Endothelial cell of umbilical vein (primary cell): Measurements from ENCODE around the gene DNAH6. TPM values are rescaled to one million over a fixed set of nuclear protein-coding genes. Genes with fewer than 3 reads are reported as not detected.

Experiments used
- BruUV-seq: library from RNA; stranded (reverse); fragments of 400-500 nt; replicated peaks from 2 replicates; lab custom pipeline; 2021; lab: Mats Ljungman, UMichigan
- CTCF ChIA-PET: fragments of 300-600, 350-600 bp; sonication (Branson Sonifier 250); formaldehyde crosslinking; loops from one replicate; lab custom pipeline; 2021; ENCODE audit warnings: antibody characterized with exemption, inconsistent platforms; lab: Charles Lee
- POLR2A ChIA-PET: fragments of 300-600, 350-600 bp; sonication (Branson Sonifier 250); formaldehyde crosslinking; loops from one replicate; lab custom pipeline; 2021; ENCODE audit warnings: antibody characterized with exemption, inconsistent platforms; lab: Charles Lee
- DNase-seq: peaks from one replicate; pipeline ENCODE4 v3.0.0-alpha.2; 2011; ENCODE audit warnings: low read depth, low spot score
- FAIRE-seq: peaks from 2 replicates; lab custom pipeline; 2011; peaks lifted over from hg19 to GRCh38; lab: Jason Lieb, UNC
- H2AFZ ChIP-seq: 2 replicates; pipeline ENCODE4 v1.6.0; 2012; ENCODE audit warnings: low read depth, low read length, control low read depth, inconsistent platforms
- H3K27ac ChIP-seq: 2 replicates; pipeline ENCODE4 v1.5.1; 2011; ENCODE audit warnings: low read depth, mild to moderate bottlenecking, control low read depth, low read length, moderate library complexity; ENCODE audit not compliant: insufficient read depth
- H3K27me3 ChIP-seq, 2 experiments: 2 replicates each; pipeline versions ENCODE4 v1.6.0 to v1.6.1; 2011; ENCODE audit warnings: low read length in 2 of 2, mixed read lengths in 1 of 2; ENCODE audit not compliant: control insufficient read depth in 2 of 2, insufficient read depth in 2 of 2
- H3K36me3 ChIP-seq, 2 experiments: 2 replicates in 1 of 2; 3 replicates in 1 of 2; pipeline ENCODE4 v1.5.1; 2011; ENCODE audit warnings: low read length in 2 of 2, mild to moderate bottlenecking in 1 of 2, moderate library complexity in 1 of 2; ENCODE audit not compliant: control insufficient read depth in 2 of 2, insufficient read depth in 2 of 2; ENCODE audit errors: extremely low read depth in 1 of 2
- H3K4me1 ChIP-seq: 3 replicates; pipeline ENCODE4 v1.5.1; 2011; ENCODE audit warnings: mild to moderate bottlenecking, low read length; ENCODE audit not compliant: control insufficient read depth, insufficient read depth; ENCODE audit errors: extremely low read depth
- H3K4me2 ChIP-seq: 2 replicates; pipeline ENCODE4 v1.6.1; 2011; ENCODE audit warnings: low read length, control low read depth, mixed read lengths; ENCODE audit not compliant: insufficient read depth
- H3K4me3 ChIP-seq, 3 experiments: fragments of 200-600 bp in 1 of 3; sonication (generic), shearing (Covaris generic) in 1 of 3; replicated peaks in 1 of 3; 2 replicates each; pipeline ENCODE4 v1.5.1; 2011 to 2016; ENCODE audit warnings: control low read depth in 3 of 3, low read length in 3 of 3, mild to moderate bottlenecking in 2 of 3, inconsistent platforms in 1 of 3, low read depth in 1 of 3, moderate library complexity in 1 of 3; ENCODE audit not compliant: insufficient read depth in 1 of 3
- H3K79me2 ChIP-seq: 2 replicates; pipeline ENCODE4 v1.6.0; 2012; ENCODE audit warnings: low read length, inconsistent platforms; ENCODE audit not compliant: control insufficient read depth, insufficient read depth
- H3K9ac ChIP-seq: replicated peaks from 2 replicates; pipeline ENCODE3; 2011; ENCODE audit warnings: low read length, control low read depth; ENCODE audit not compliant: insufficient read depth; ENCODE audit errors: extremely low read depth
- H3K9me1 ChIP-seq: replicated peaks from 3 replicates; pipeline ENCODE4 v1.6.0; 2011; ENCODE audit warnings: mild to moderate bottlenecking, low read length; ENCODE audit not compliant: control insufficient read depth, insufficient read depth; ENCODE audit errors: extremely low read depth
- H3K9me3 ChIP-seq: replicated peaks from 2 replicates; pipeline ENCODE4 v1.5.1; 2012; ENCODE audit warnings: low read length, inconsistent platforms; ENCODE audit not compliant: control insufficient read depth, insufficient read depth
- H4K20me1 ChIP-seq: replicated peaks from 2 replicates; pipeline ENCODE3; 2011; ENCODE audit warnings: mild to moderate bottlenecking, low read length; ENCODE audit not compliant: control insufficient read depth, insufficient read depth; ENCODE audit errors: extremely low read depth
- CTCF ChIP-seq, 2 donors: IDR thresholded peaks; 1 replicate in 1 of 2; 2 replicates in 1 of 2; pipeline ENCODE4 v1.5.1; 2011; ENCODE audit warnings: low read length in 2 of 2, mild to moderate bottlenecking in 2 of 2, moderate library complexity in 2 of 2, control low read depth in 1 of 2, inconsistent platforms in 1 of 2, low read depth in 1 of 2; ENCODE audit not compliant: insufficient read depth in 1 of 2; ENCODE audit errors: extremely low read depth in 1 of 2
- EZH2 ChIP-seq: IDR thresholded peaks from 2 replicates; pipeline ENCODE4 v1.6.1; 2012; ENCODE audit warnings: borderline replicate concordance, low read depth, mild to moderate bottlenecking, moderate library complexity, low read length, inconsistent platforms; ENCODE audit not compliant: severe bottlenecking
- FOS ChIP-seq: IDR thresholded peaks from 2 replicates; pipeline ENCODE4 v1.6.1; 2011; ENCODE audit warnings: mild to moderate bottlenecking, low read length, moderate library complexity, borderline replicate concordance; ENCODE audit not compliant: insufficient read depth
- GATA2 ChIP-seq: IDR thresholded peaks from 2 replicates; pipeline ENCODE4 v1.7.0; 2011; ENCODE audit warnings: low read depth, mild to moderate bottlenecking, moderate library complexity, mixed read lengths, low read length; ENCODE audit not compliant: insufficient read length, insufficient read depth
- JUN ChIP-seq: IDR thresholded peaks from 2 replicates; pipeline ENCODE4 v1.6.1; 2011; ENCODE audit warnings: borderline replicate concordance, low read depth; ENCODE audit not compliant: insufficient read length, insufficient read depth
- MYC ChIP-seq: IDR thresholded peaks from one replicate; pipeline ENCODE4 v1.6.1; 2011; ENCODE audit warnings: mild to moderate bottlenecking, low read depth, low read length
- POLR2A ChIP-seq: IDR thresholded peaks from 2 replicates; pipeline ENCODE4 v1.6.1; 2012; ENCODE audit warnings: low read depth, mild to moderate bottlenecking, control low read depth, low read length
- POLR2AphosphoS5 ChIP-seq: IDR thresholded peaks from 2 replicates; pipeline ENCODE4 v1.6.1; 2012; ENCODE audit warnings: low read depth, mild to moderate bottlenecking, control low read depth, low read length, moderate library complexity; ENCODE audit not compliant: insufficient read depth
- dilution Hi-C: fragments of 300-500 bp; cut with MboI; formaldehyde crosslinking; loops from one replicate; pipeline ENCODE4 v1.15.0; 2019; ENCODE audit warnings: low sequenced_read_pairs; ENCODE audit not compliant: extremely low pct_ligation_motif_present
- intact Hi-C: fragments of 100-400 bp; cut with micrococcal nuclease; formaldehyde crosslinking; loops from one replicate; pipeline ENCODE4 v1.10.0; 2022
- polyA plus RNA-seq, 4 experiments: library from polyadenylated mRNA; depleted of rRNA in 3 of 4; stranded (reverse) in 3 of 4; unstranded in 1 of 4; fragments of >200 nt; gene quantifications; 2 replicates each; pipeline versions ENCODE4 v1.2.1 to v1.2.3, GENCODE V29; 2011 to 2012; ENCODE audit warnings: missing spikeins in 1 of 4
- total RNA-seq: library from RNA; stranded (reverse); gene quantifications from 2 replicates; pipeline ENCODE4 v1.2.3, GENCODE V29; 2021
- TF ChIP-seq, protein P1 (sequence below): IDR thresholded peaks from 2 replicates; pipeline ENCODE4 v1.6.1; 2011; ENCODE audit not compliant: insufficient read depth, insufficient read length

DNAH6 gene
- total and polyA plus RNA-seq, 2 donors (not counting 3 experiments of a cell fraction or from before 2014, with no cell fraction given): 0.24 TPM; not detected in 1

DNA sequence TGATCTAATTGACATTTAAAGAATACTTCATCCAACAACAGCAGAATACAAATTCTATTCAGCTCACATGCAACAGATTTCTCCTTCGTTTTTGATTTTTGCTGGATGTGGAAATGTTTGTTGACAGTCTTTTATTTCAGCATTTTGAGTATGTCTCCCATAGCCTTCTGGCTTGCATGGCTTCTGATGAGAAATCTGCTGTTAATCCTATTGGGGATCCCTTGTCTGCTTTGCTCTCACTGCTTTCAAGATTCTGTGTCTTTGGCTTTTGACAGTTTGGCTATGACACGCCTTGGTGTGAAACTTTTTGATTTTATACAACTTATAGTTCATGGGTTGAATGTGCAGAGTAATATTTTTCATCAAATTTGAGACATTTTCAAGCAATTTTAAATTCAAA lies 319.9 kb downstream of the DNAH6 start:
- no peak overlapping the region for H3K27ac ChIP-seq
- H3K27me3 ChIP-seq: no peaks in the 10 kb centered on the region
- no peak overlapping the region for H3K4me2 ChIP-seq
- H3K79me2 ChIP-seq: no peaks in the 10 kb centered on the region
- POLR2A ChIA-PET: no interaction called here
- DNase-seq (no peak), FAIRE-seq (no peak)
- no peak overlapping the region for H3K4me3 ChIP-seq
- dilution Hi-C loops (no loop called here), intact Hi-C loops (no loop called here)
- no peaks in the 10 kb centered on the region for H3K4me1 ChIP-seq
- TF ChIP-seq MYC: no peak
- TF ChIP-seq JUN: no peak
- TF ChIP-seq EZH2: no peak
- TF ChIP-seq, protein P1, sequence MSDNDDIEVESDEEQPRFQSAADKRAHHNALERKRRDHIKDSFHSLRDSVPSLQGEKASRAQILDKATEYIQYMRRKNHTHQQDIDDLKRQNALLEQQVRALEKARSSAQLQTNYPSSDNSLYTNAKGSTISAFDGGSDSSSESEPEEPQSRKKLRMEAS: no peak
- no peak for TF ChIP-seq POLR2AphosphoS5
- no peak for TF ChIP-seq GATA2
- no peak for TF ChIP-seq FOS
- no peak for TF ChIP-seq POLR2A
- TF ChIP-seq CTCF (IDR thresholded peaks at IDR 0.05; ENCODE audit: extremely low read depth in 1 of 2, insufficient read depth in 1 of 2, low read depth in 1 of 2, low read length in 2 of 2): no peak
- H3K36me3 ChIP-seq: no peaks in the 10 kb centered on the region
- H3K9me3 ChIP-seq: no peaks in the 10 kb centered on the region
- CTCF ChIA-PET: interaction anchor here (1.1 kb wide), 1 partner anchor 12 kb away, joined by 4 read pairs; no protein-coding TSS in a partner anchor
- no peaks in the 10 kb centered on the region for H3K9me1 ChIP-seq
- H4K20me1 ChIP-seq: no peaks in the 10 kb centered on the region
- H2AFZ ChIP-seq: no peak overlapping the region
- BruUV-seq: no TSS peak
- no peak overlapping the region for H3K9ac ChIP-seq
